Mucosa of stomach (tissue), 1 donor: ENCODE data around the gene DNMT3A.

Source experiments
- H3K27me3 ChIP-seq: one replicate; pipeline ENCODE4 v1.7.0; 2013; ENCODE audit warnings: mild to moderate bottlenecking, low read length; ENCODE audit not compliant: control insufficient read depth, insufficient read depth
- H3K36me3 ChIP-seq: one replicate; pipeline ENCODE4 v1.7.0; 2013; ENCODE audit warnings: low read length; ENCODE audit not compliant: control insufficient read depth, insufficient read depth
- H3K4me1 ChIP-seq: one replicate; pipeline ENCODE4 v1.7.0; 2013; ENCODE audit warnings: mild to moderate bottlenecking, low read length; ENCODE audit not compliant: control insufficient read depth, insufficient read depth
- H3K4me3 ChIP-seq: one replicate; pipeline ENCODE4 v1.7.0; 2013; ENCODE audit warnings: low read length
- H3K9ac ChIP-seq: one replicate; pipeline ENCODE4 v1.7.0; 2013; ENCODE audit warnings: mild to moderate bottlenecking, low read length, moderate library complexity
- H3K9me3 ChIP-seq: one replicate; pipeline ENCODE4 v1.7.0; 2013; ENCODE audit warnings: mild to moderate bottlenecking, low read length, moderate library complexity; ENCODE audit not compliant: control insufficient read depth
- donor health status: Pancreatic carcinoma.

DNMT3A gene

GRCh38 chr2:25378731-25379490 lies 37.2 kb upstream of the DNMT3A start:
- peaks cover 8% of the 10 kb centered on the region for H3K27me3 ChIP-seq
- H3K4me3 ChIP-seq, result no peak overlapping the region
- H3K36me3 ChIP-seq, result no peaks in the 10 kb centered on the region
- H3K4me1 ChIP-seq, result peaks cover 16% of the 10 kb centered on the region
- no peak overlapping the region for H3K9ac ChIP-seq
- no peaks in the 10 kb centered on the region for H3K9me3 ChIP-seq

- Histone ChIP-seq H3K4me3 (no peak overlapping the region), H3K9ac (no peak overlapping the region), H3K9me3 (no peaks in the 10 kb centered on the region), H3K36me3 (no peaks in the 10 kb centered on the region), H3K27me3 (peaks cover 8% of the 10 kb centered on the region), H3K4me1 (peaks cover 23% of the 10 kb centered on the region)
Observed at GRCh38 chr2:25377822-25378421, 36.2 kb upstream of the DNMT3A start.

- peaks cover 8% of the 10 kb centered on the region for H3K27me3 ChIP-seq
- H3K4me3 ChIP-seq, result no peak overlapping the region
- no peaks in the 10 kb centered on the region for H3K9me3 ChIP-seq
- H3K9ac ChIP-seq, result no peak overlapping the region
- H3K36me3 ChIP-seq, result no peaks in the 10 kb centered on the region
- peaks cover 23% of the 10 kb centered on the region for H3K4me1 ChIP-seq
Observed at GRCh38 chr2:25376750-25377621, 35.3 kb upstream of the DNMT3A start.

GRCh38 chr2:25375989-25376545 lies 34.3 kb upstream of the DNMT3A start:
- Histone ChIP-seq H3K36me3 (no peaks in the 10 kb centered on the region), H3K9me3 (no peaks in the 10 kb centered on the region), H3K4me1 (peaks cover 23% of the 10 kb centered on the region), H3K4me3 (no peak overlapping the region), H3K27me3 (peaks cover 8% of the 10 kb centered on the region), H3K9ac (no peak overlapping the region)

GRCh38 chr2:25375371-25375988 lies 33.8 kb upstream of the DNMT3A start:
- Histone ChIP-seq H3K27me3 (peaks cover 8% of the 10 kb centered on the region), H3K4me1 (peaks cover 23% of the 10 kb centered on the region), H3K4me3 (no peak overlapping the region), H3K9ac (no peak overlapping the region), H3K9me3 (no peaks in the 10 kb centered on the region), H3K36me3 (no peaks in the 10 kb centered on the region)

- Histone ChIP-seq H3K9ac (no peak overlapping the region), H3K36me3 (no peaks in the 10 kb centered on the region), H3K4me3 (no peak overlapping the region), H3K9me3 (no peaks in the 10 kb centered on the region), H3K4me1 (peaks cover 23% of the 10 kb centered on the region), H3K27me3 (peaks cover 8% of the 10 kb centered on the region)
Observed at GRCh38 chr2:25374827-25375226, 33.1 kb upstream of the DNMT3A start.

GRCh38 chr2:25374411-25374810 lies 32.7 kb upstream of the DNMT3A start:
- Histone ChIP-seq H3K9me3 (no peaks in the 10 kb centered on the region), H3K36me3 (no peaks in the 10 kb centered on the region), H3K27me3 (peaks cover 8% of the 10 kb centered on the region), H3K9ac (no peak overlapping the region), H3K4me1 (peaks cover 23% of the 10 kb centered on the region), H3K4me3 (no peak overlapping the region)

GRCh38 chr2:25373269-25373981 lies 31.7 kb upstream of the DNMT3A start:
- Histone ChIP-seq H3K9me3 (no peaks in the 10 kb centered on the region), H3K27me3 (peaks cover 8% of the 10 kb centered on the region), H3K36me3 (no peaks in the 10 kb centered on the region), H3K4me1 (peaks cover 23% of the 10 kb centered on the region), H3K4me3 (no peak overlapping the region), H3K9ac (no peak overlapping the region)

- Histone ChIP-seq H3K9ac (no peak overlapping the region), H3K4me3 (no peak overlapping the region), H3K36me3 (no peaks in the 10 kb centered on the region), H3K4me1 (peaks cover 21% of the 10 kb centered on the region), H3K9me3 (no peaks in the 10 kb centered on the region), H3K27me3 (peaks cover 3% of the 10 kb centered on the region)
Observed at GRCh38 chr2:25372405-25373268, 30.9 kb upstream of the DNMT3A start.

GRCh38 chr2:25371253-25372241 lies 29.8 kb upstream of the DNMT3A start:
- H3K4me1 ChIP-seq, result peaks cover 10% of the 10 kb centered on the region
- no peak overlapping the region for H3K4me3 ChIP-seq
- H3K9ac ChIP-seq, result no peak overlapping the region
- H3K27me3 ChIP-seq, result no peaks in the 10 kb centered on the region
- H3K36me3 ChIP-seq, result no peaks in the 10 kb centered on the region
- H3K9me3 ChIP-seq, result no peaks in the 10 kb centered on the region
